CD4-positive, alpha-beta T cell treated with Interleukin-4 for 1 hour (primary cell): Measurements from ENCODE around the gene GRM5.

ENCODE experiments used
- DNase-seq, 2 donors: peaks; one replicate each; pipeline ENCODE4 v3.0.0-alpha.2; 2020 to 2022

Gene GRM5

GRCh38 chr11:88604260-88604659 is 461.5 kb downstream of the GRM5 start:
- no peak for DNase-seq

- DNase-seq: no peak
These were observed 462.5 kb downstream of the GRM5 start for GRCh38 chr11:88603091-88603867.

- DNase-seq: no peak
These were observed 468.4 kb downstream of the GRM5 start for GRCh38 chr11:88597387-88597786.

- DNase-seq: no peak
These were observed 469.0 kb downstream of the GRM5 start for GRCh38 chr11:88596786-88597185.

GRCh38 chr11:88594274-88594950 is 471.4 kb downstream of the GRM5 start:
- no peak for DNase-seq

- no peak for DNase-seq
These were observed 475.4 kb downstream of the GRM5 start for GRCh38 chr11:88590361-88590760.

GRCh38 chr11:88583251-88583650 is 482.5 kb downstream of the GRM5 start:
- DNase-seq: no peak

- DNase-seq: no peak
These were observed 486.3 kb downstream of the GRM5 start for GRCh38 chr11:88579466-88579865.

- DNase-seq: no peak
These were observed 489.0 kb downstream of the GRM5 start for GRCh38 chr11:88576741-88577140.

GRCh38 chr11:88575916-88576315 is 489.9 kb downstream of the GRM5 start:
- DNase-seq: no peak

GRCh38 chr11:88569342-88569741 is 496.4 kb downstream of the GRM5 start:
- no peak for DNase-seq

- DNase-seq: no peak
These were observed 510.0 kb downstream of the GRM5 start for GRCh38 chr11:88555829-88556202.

GRCh38 chr11:88555018-88555828 is 510.6 kb downstream of the GRM5 start:
- no peak for DNase-seq

- no peak for DNase-seq
These were observed 512.6 kb downstream of the GRM5 start for GRCh38 chr11:88553204-88553603.

- DNase-seq: peak; percentile 17 to 43
These were observed 513.3 kb downstream of the GRM5 start for GRCh38 chr11:88552379-88553062.

- DNase-seq: no peak
These were observed 521.0 kb downstream of the GRM5 start for GRCh38 chr11:88544656-88545280.

- peak; percentile 76 to 78 for DNase-seq
These were observed 521.7 kb downstream of the GRM5 start for GRCh38 chr11:88543902-88544655.

GRCh38 chr11:88541006-88541405 is 524.8 kb downstream of the GRM5 start:
- DNase-seq: no peak

- DNase-seq: no peak
These were observed 527.7 kb downstream of the GRM5 start for GRCh38 chr11:88538098-88538497.

- DNase-seq: no peak
These were observed 528.2 kb downstream of the GRM5 start for GRCh38 chr11:88537613-88538012.

- DNase-seq: no peak
These were observed 529.0 kb downstream of the GRM5 start for GRCh38 chr11:88536616-88537265.
